WTC11 (cell line): ENCODE results near the gene NDST4. TPM values are rescaled to one million over a fixed set of nuclear protein-coding genes. Genes with fewer than 3 reads are reported as not detected.
A peak's percentile ranks its signal among the peaks of the same experiment; 100 is the strongest.

Experiments used
- ATAC-seq: fragments of 200-7000 bp; cut with Tn5 transposase; 2 replicates; pipeline ENCODE4 v1.10.0; 2021; ENCODE audit warnings: mild to moderate bottlenecking, moderate library complexity
- CTCF ChIA-PET: fragments of 300-600 bp; sonication (Branson Sonifier 250); formaldehyde crosslinking; loops from one replicate; lab custom pipeline; 2021; ENCODE audit warnings: antibody characterized with exemption; lab: Charles Lee
- POLR2A ChIA-PET: fragments of 350-600 bp; sonication (Branson Sonifier 250); formaldehyde crosslinking; loops from one replicate; lab custom pipeline; 2021; ENCODE audit warnings: antibody characterized with exemption; lab: Charles Lee
- DNase-seq: peaks from one replicate; pipeline ENCODE4 v3.0.0; 2021; ENCODE audit warnings: low spot score
- H3K27ac Mint-ChIP-seq: 2 replicates; pipeline ENCODE4 v1.8.0; 2021; ENCODE audit warnings: mixed read lengths
- H3K27me3 Mint-ChIP-seq: 2 replicates; pipeline ENCODE4 v1.8.0; 2021; ENCODE audit warnings: low read depth, mild to moderate bottlenecking, moderate library complexity, mixed read lengths
- H3K36me3 Mint-ChIP-seq: 2 replicates; pipeline ENCODE4 v1.8.0; 2021; ENCODE audit warnings: mixed read lengths
- H3K4me1 Mint-ChIP-seq: 2 replicates; pipeline ENCODE4 v1.8.0; 2022; ENCODE audit warnings: mixed read lengths
- H3K4me3 Mint-ChIP-seq: 2 replicates; pipeline ENCODE4 v1.8.0; 2021; ENCODE audit warnings: mild to moderate bottlenecking, moderate library complexity, mixed read lengths
- H3K9me3 Mint-ChIP-seq: 2 replicates; pipeline ENCODE4 v1.8.0; 2021; ENCODE audit warnings: mixed read lengths
- ESRRA ChIP-seq: sonication (generic); formaldehyde crosslinking; IDR thresholded peaks from 2 replicates; pipeline ENCODE4 v1.8.1; 2022; ENCODE audit warnings: mild to moderate bottlenecking, missing genetic modification reagents, borderline replicate concordance
- FOXJ3 ChIP-seq: sonication (generic); formaldehyde crosslinking; IDR thresholded peaks from 2 replicates; pipeline ENCODE4 v1.9.0; 2021; ENCODE audit warnings: missing genetic modification reagents, mild to moderate bottlenecking, borderline replicate concordance
- GRHL2 ChIP-seq: fragments of 250-450 bp; sonication (Bioruptor Pico); IDR thresholded peaks from 2 replicates; pipeline ENCODE4 v1.8.0; 2022; ENCODE audit warnings: mild to moderate bottlenecking, moderate library complexity; ENCODE audit not compliant: insufficient replicate concordance, severe bottlenecking
- KAT7 ChIP-seq: sonication (generic); formaldehyde crosslinking; IDR thresholded peaks from 2 replicates; pipeline ENCODE4 v1.8.1; 2023; ENCODE audit warnings: missing genetic modification reagents, mild to moderate bottlenecking, borderline replicate concordance
- NFATC4 ChIP-seq: fragments of 250-450 bp; sonication (Bioruptor Pico); IDR thresholded peaks from 2 replicates; pipeline ENCODE4 v1.9.0; 2021; ENCODE audit warnings: mild to moderate bottlenecking
- NFE2L1 ChIP-seq: sonication (generic); formaldehyde crosslinking; IDR thresholded peaks from 2 replicates; pipeline ENCODE4 v1.8.1; 2023; ENCODE audit warnings: missing genetic modification reagents
- SMAD3 ChIP-seq: sonication (generic); formaldehyde crosslinking; IDR thresholded peaks from 2 replicates; pipeline ENCODE4 v1.8.0; 2022; ENCODE audit warnings: missing genetic modification reagents, mild to moderate bottlenecking, borderline replicate concordance
- total RNA-seq: library from RNA; stranded (reverse); gene quantifications from 3 replicates; pipeline ENCODE4 v1.2.3, GENCODE V29; 2021
- TF ChIP-seq, protein P1 (sequence below): fragments of 250-450 bp; sonication (Bioruptor Pico); IDR thresholded peaks from 2 replicates; pipeline ENCODE4 v1.9.0; 2021; ENCODE audit warnings: mild to moderate bottlenecking, borderline replicate concordance
- TF ChIP-seq, protein P2 (sequence below): sonication (generic); formaldehyde crosslinking; IDR thresholded peaks from 2 replicates; pipeline ENCODE4 v1.8.0; 2022; ENCODE audit warnings: mild to moderate bottlenecking, missing genetic modification reagents
- TF ChIP-seq, protein P3 (sequence below): sonication (generic); formaldehyde crosslinking; IDR thresholded peaks from 2 replicates; pipeline ENCODE4 v1.8.0; 2022; ENCODE audit warnings: mild to moderate bottlenecking, missing genetic modification reagents
- TF ChIP-seq, protein P4 (sequence below): sonication (generic); formaldehyde crosslinking; IDR thresholded peaks from 2 replicates; pipeline ENCODE4 v1.8.1; 2023; ENCODE audit warnings: mild to moderate bottlenecking, moderate library complexity, missing genetic modification reagents
- TF ChIP-seq, protein P5 (sequence below): fragments of 200-600 bp; IDR thresholded peaks from 2 replicates; pipeline ENCODE4 v1.8.0; 2022; ENCODE audit warnings: antibody characterized with exemption
- TF ChIP-seq, protein P6 (sequence below): sonication (generic); formaldehyde crosslinking; IDR thresholded peaks from 2 replicates; pipeline ENCODE4 v1.8.1; 2022; ENCODE audit warnings: missing genetic modification reagents, borderline replicate concordance
- TF ChIP-seq, protein P7 (sequence below): sonication (generic); formaldehyde crosslinking; IDR thresholded peaks from 2 replicates; pipeline ENCODE4 v1.8.1; 2023; ENCODE audit warnings: mild to moderate bottlenecking, missing genetic modification reagents

The NDST4 gene
- total RNA-seq, 1 experiment from 2014 or later, result not detected

DNA sequence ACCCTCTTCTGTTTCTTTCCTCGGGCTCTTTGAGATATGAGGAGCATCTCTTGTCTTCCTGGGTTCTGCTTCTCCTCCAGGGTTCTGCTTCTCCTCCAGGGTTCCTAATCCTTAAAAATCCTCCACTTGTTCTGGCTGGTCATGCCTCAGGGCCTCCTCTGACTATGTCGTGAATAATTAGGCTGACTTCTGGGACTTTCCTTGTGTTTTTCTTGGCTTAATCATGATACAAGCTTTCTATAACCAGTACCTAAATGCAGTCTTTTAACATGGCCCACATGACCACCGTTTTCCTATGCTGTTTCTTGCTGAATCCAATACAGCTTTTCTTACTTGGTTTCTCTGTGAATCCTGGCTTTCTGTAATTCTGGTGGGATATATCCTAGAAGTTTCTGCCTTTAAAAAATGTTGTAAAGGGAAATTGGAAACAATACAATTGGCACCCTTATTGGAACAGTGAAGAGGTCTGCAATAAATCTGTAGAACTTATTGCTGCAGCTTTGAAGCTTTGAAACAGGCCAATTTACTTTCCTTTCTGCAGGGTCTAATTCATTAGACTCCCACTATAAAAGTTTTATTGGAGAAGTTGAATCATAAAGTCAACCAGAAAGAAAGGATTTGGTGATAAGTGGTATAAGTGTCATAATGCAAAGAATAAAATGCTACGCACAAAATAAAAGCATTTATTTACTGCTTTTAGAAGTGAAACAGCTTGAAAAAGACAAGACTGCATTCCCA is 301.7 kb downstream of the NDST4 start (continued):
- TF ChIP-seq, protein P1, sequence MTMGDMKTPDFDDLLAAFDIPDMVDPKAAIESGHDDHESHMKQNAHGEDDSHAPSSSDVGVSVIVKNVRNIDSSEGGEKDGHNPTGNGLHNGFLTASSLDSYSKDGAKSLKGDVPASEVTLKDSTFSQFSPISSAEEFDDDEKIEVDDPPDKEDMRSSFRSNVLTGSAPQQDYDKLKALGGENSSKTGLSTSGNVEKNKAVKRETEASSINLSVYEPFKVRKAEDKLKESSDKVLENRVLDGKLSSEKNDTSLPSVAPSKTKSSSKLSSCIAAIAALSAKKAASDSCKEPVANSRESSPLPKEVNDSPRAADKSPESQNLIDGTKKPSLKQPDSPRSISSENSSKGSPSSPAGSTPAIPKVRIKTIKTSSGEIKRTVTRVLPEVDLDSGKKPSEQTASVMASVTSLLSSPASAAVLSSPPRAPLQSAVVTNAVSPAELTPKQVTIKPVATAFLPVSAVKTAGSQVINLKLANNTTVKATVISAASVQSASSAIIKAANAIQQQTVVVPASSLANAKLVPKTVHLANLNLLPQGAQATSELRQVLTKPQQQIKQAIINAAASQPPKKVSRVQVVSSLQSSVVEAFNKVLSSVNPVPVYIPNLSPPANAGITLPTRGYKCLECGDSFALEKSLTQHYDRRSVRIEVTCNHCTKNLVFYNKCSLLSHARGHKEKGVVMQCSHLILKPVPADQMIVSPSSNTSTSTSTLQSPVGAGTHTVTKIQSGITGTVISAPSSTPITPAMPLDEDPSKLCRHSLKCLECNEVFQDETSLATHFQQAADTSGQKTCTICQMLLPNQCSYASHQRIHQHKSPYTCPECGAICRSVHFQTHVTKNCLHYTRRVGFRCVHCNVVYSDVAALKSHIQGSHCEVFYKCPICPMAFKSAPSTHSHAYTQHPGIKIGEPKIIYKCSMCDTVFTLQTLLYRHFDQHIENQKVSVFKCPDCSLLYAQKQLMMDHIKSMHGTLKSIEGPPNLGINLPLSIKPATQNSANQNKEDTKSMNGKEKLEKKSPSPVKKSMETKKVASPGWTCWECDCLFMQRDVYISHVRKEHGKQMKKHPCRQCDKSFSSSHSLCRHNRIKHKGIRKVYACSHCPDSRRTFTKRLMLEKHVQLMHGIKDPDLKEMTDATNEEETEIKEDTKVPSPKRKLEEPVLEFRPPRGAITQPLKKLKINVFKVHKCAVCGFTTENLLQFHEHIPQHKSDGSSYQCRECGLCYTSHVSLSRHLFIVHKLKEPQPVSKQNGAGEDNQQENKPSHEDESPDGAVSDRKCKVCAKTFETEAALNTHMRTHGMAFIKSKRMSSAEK, result no peak

DNA sequence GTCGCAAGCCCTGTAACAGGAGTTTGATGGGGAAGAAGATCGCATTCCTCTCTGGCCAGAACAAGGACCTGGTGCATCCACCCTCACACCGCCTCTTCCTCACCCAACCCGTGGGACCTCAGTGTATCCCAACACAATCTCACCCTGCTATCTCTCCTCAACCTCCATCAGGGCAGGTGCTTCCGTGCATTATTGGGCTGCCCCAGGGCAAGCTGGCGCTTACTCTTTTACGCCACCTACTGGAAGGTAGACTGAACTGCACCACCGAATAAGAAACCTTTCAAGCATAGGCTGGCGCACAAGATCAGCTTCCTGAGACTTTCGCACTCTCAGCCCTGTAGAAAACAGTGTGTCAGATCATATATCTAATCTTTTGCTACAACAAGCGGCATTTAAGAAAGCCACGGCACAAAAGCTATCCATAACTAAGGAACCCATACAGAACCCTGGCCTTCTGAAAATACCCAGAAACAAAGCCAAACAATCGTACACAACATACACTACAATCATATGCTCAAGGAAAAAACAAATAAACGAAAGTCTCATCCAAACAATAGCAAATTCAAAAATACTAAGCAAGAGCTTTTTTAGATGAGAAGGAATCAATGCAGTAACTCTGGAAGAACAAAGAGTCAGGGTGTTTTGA is 305.5 kb downstream of the NDST4 start:
- Mint-ChIP-seq H3K4me1 (peaks cover 3% of the 10 kb centered on the region), H3K27me3 (no peaks in the 10 kb centered on the region), H3K36me3 (no peaks in the 10 kb centered on the region), H3K27ac (0 out of 2 replicates have a peak overlapping the region, but pooled peaks have one; percentile 2), H3K9me3 (no peaks in the 10 kb centered on the region), H3K4me3 (peak overlapping the region; percentile 32; the same call in 1 of the 2 replicates)
- POLR2A ChIA-PET, result interaction anchor here (0.9 kb wide), 1 partner anchor 13 kb away, joined by 7 read pairs; no protein-coding TSS in a partner anchor
- DNase-seq, result peak; percentile 53
- TF ChIP-seq, protein P2, sequence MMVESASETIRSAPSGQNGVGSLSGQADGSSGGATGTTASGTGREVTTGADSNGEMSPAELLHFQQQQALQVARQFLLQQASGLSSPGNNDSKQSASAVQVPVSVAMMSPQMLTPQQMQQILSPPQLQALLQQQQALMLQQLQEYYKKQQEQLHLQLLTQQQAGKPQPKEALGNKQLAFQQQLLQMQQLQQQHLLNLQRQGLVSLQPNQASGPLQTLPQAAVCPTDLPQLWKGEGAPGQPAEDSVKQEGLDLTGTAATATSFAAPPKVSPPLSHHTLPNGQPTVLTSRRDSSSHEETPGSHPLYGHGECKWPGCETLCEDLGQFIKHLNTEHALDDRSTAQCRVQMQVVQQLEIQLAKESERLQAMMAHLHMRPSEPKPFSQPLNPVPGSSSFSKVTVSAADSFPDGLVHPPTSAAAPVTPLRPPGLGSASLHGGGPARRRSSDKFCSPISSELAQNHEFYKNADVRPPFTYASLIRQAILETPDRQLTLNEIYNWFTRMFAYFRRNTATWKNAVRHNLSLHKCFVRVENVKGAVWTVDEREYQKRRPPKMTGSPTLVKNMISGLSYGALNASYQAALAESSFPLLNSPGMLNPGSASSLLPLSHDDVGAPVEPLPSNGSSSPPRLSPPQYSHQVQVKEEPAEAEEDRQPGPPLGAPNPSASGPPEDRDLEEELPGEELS (CRISPR knock-in tag), result no peak
- TF ChIP-seq KAT7 (CRISPR knock-in tag) (no peak), NFATC4 (CRISPR knock-in tag) (no peak), SMAD3 (no peak), FOXJ3 (CRISPR knock-in tag) (no peak), NFE2L1 (no peak)
- TF ChIP-seq, protein P3, sequence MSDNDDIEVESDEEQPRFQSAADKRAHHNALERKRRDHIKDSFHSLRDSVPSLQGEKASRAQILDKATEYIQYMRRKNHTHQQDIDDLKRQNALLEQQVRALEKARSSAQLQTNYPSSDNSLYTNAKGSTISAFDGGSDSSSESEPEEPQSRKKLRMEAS (CRISPR knock-in tag), result peak; percentile 28; the same call in 1 of the 2 replicates
- TF ChIP-seq, protein P4, sequence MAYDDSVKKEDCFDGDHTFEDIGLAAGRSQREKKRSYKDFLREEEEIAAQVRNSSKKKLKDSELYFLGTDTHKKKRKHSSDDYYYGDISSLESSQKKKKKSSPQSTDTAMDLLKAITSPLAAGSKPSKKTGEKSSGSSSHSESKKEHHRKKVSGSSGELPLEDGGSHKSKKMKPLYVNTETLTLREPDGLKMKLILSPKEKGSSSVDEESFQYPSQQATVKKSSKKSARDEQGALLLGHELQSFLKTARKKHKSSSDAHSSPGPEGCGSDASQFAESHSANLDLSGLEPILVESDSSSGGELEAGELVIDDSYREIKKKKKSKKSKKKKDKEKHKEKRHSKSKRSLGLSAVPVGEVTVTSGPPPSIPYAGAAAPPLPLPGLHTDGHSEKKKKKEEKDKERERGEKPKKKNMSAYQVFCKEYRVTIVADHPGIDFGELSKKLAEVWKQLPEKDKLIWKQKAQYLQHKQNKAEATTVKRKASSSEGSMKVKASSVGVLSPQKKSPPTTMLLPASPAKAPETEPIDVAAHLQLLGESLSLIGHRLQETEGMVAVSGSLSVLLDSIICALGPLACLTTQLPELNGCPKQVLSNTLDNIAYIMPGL, result no peak
- TF ChIP-seq, protein P5, sequence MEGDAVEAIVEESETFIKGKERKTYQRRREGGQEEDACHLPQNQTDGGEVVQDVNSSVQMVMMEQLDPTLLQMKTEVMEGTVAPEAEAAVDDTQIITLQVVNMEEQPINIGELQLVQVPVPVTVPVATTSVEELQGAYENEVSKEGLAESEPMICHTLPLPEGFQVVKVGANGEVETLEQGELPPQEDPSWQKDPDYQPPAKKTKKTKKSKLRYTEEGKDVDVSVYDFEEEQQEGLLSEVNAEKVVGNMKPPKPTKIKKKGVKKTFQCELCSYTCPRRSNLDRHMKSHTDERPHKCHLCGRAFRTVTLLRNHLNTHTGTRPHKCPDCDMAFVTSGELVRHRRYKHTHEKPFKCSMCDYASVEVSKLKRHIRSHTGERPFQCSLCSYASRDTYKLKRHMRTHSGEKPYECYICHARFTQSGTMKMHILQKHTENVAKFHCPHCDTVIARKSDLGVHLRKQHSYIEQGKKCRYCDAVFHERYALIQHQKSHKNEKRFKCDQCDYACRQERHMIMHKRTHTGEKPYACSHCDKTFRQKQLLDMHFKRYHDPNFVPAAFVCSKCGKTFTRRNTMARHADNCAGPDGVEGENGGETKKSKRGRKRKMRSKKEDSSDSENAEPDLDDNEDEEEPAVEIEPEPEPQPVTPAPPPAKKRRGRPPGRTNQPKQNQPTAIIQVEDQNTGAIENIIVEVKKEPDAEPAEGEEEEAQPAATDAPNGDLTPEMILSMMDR, result peak; percentile 92
- ATAC-seq, result peak; percentile 98
- CTCF ChIA-PET, result interaction anchor here (0.6 to 2.0 kb wide), 25 partner anchors 9 to 736 kb away, joined by 3 to 14 read pairs (median 4); no protein-coding TSS in a partner anchor

DNA sequence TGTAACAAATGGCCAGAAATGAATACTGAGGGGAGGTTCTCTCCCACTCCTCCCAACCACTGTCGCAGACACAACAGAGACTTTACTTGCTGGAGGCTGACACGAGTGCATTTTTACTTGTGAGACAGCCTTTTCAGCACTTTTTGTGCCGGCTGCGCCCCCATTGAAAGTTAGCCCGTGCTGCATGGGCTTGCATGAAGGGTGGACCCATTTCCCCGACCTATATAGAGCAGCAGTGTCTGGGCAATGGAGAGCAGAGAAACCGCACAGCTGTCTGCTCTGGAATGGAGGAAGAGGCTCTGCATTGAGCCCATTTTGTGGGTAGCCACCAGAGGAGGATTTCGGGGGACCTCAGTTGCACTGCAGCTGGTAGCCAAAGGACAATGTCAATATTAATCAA is 306.1 kb downstream of the NDST4 start:
- TF ChIP-seq, protein P6, sequence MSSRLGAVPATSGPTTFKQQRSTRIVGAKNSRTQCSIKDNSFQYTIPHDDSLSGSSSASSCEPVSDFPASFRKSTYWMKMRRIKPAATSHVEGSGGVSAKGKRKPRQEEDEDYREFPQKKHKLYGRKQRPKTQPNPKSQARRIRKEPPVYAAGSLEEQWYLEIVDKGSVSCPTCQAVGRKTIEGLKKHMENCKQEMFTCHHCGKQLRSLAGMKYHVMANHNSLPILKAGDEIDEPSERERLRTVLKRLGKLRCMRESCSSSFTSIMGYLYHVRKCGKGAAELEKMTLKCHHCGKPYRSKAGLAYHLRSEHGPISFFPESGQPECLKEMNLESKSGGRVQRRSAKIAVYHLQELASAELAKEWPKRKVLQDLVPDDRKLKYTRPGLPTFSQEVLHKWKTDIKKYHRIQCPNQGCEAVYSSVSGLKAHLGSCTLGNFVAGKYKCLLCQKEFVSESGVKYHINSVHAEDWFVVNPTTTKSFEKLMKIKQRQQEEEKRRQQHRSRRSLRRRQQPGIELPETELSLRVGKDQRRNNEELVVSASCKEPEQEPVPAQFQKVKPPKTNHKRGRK (CRISPR knock-in tag), result no peak
- TF ChIP-seq, protein P7, sequence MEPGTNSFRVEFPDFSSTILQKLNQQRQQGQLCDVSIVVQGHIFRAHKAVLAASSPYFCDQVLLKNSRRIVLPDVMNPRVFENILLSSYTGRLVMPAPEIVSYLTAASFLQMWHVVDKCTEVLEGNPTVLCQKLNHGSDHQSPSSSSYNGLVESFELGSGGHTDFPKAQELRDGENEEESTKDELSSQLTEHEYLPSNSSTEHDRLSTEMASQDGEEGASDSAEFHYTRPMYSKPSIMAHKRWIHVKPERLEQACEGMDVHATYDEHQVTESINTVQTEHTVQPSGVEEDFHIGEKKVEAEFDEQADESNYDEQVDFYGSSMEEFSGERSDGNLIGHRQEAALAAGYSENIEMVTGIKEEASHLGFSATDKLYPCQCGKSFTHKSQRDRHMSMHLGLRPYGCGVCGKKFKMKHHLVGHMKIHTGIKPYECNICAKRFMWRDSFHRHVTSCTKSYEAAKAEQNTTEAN (CRISPR knock-in tag), result no peak
- TF ChIP-seq ESRRA (CRISPR knock-in tag) (no peak), GRHL2 (CRISPR knock-in tag) (no peak)
- H3K4me1 Mint-ChIP-seq, result peaks cover 3% of the 10 kb centered on the region
- H3K36me3 Mint-ChIP-seq, result no peaks in the 10 kb centered on the region
- ATAC-seq, result peak; percentile 15
- POLR2A ChIA-PET, result interaction anchor here (0.9 kb wide), 1 partner anchor 14 kb away, joined by 7 read pairs; no protein-coding TSS in a partner anchor
- CTCF ChIA-PET, result interaction anchor here (0.7 to 2.0 kb wide), 17 partner anchors 10 to 429 kb away, joined by 3 to 14 read pairs (median 4); no protein-coding TSS in a partner anchor
- H3K27ac Mint-ChIP-seq, result no peak overlapping the region
- H3K4me3 Mint-ChIP-seq, result no peak overlapping the region
- H3K9me3 Mint-ChIP-seq, result no peaks in the 10 kb centered on the region
- DNase-seq, result no peak
- H3K27me3 Mint-ChIP-seq, result no peaks in the 10 kb centered on the region
